GM12873 (cell line): ENCODE results near the gene SNX22.
A peak's percentile ranks its signal among the peaks of the same experiment; 100 is the strongest.

Experiments
- CTCF ChIP-seq: IDR thresholded peaks from 2 replicates; pipeline ENCODE4 v1.5.1; 2012; ENCODE audit warnings: low read depth, mild to moderate bottlenecking, moderate library complexity, low read length, control low read depth; ENCODE audit not compliant: insufficient read depth; ENCODE audit errors: missing control alignments

The SNX22 gene

GRCh38 chr15:64153480-64154367 lies 2.2 kb downstream of the SNX22 start:
- TF ChIP-seq CTCF = peak; percentile 100

GRCh38 chr15:64155802-64156651 lies 4.5 kb downstream of the SNX22 start:
- TF ChIP-seq CTCF = no peak

GRCh38 chr15:64156652-64157331 lies 5.3 kb downstream of the SNX22 start:
- no peak for TF ChIP-seq CTCF

- no peak for TF ChIP-seq CTCF
These were observed 6.1 kb downstream of the SNX22 start for GRCh38 chr15:64157599-64158125.

GRCh38 chr15:64158363-64159134 lies 7.0 kb downstream of the SNX22 start:
- no peak for TF ChIP-seq CTCF

GRCh38 chr15:64161688-64162477 lies 10.4 kb downstream of the SNX22 start:
- no peak for TF ChIP-seq CTCF
